Measurements from ENCODE around the gene CIRBP.

DNA sequence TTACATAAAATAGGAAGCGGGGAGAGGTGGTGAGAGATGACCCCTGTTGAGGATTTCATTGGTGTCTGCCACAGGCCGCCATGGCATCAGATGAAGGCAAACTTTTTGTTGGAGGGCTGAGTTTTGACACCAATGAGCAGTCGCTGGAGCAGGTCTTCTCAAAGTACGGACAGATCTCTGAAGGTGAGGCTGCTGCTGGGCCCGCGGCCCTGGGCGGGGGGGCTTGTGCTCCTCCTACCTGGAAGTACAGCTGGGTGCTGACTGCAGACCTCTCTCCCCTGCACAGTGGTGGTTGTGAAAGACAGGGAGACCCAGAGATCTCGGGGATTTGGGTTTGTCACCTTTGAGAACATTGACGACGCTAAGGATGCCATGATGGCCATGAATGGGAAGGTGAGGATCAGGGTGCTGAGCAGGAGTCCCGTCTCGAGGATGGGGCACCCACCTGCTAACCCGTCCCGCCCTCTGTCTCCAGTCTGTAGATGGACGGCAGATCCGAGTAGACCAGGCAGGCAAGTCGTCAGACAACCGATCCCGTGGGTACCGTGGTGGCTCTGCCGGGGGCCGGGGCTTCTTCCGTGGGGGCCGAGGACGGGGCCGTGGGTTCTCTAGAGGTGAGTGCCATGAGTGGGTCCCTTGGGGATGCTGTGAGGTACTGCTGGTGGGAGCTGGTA is 1.9 kb downstream of the CIRBP start:
- TF ChIP-seq, protein P1, sequence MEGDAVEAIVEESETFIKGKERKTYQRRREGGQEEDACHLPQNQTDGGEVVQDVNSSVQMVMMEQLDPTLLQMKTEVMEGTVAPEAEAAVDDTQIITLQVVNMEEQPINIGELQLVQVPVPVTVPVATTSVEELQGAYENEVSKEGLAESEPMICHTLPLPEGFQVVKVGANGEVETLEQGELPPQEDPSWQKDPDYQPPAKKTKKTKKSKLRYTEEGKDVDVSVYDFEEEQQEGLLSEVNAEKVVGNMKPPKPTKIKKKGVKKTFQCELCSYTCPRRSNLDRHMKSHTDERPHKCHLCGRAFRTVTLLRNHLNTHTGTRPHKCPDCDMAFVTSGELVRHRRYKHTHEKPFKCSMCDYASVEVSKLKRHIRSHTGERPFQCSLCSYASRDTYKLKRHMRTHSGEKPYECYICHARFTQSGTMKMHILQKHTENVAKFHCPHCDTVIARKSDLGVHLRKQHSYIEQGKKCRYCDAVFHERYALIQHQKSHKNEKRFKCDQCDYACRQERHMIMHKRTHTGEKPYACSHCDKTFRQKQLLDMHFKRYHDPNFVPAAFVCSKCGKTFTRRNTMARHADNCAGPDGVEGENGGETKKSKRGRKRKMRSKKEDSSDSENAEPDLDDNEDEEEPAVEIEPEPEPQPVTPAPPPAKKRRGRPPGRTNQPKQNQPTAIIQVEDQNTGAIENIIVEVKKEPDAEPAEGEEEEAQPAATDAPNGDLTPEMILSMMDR (IDR thresholded peaks at IDR 0.05; ENCODE audit: low read depth, low read length, poor library complexity, severe bottlenecking): no peak
- no peak for TF ChIP-seq EZH2phosphoT487 (IDR thresholded peaks at IDR 0.05; ENCODE audit: borderline replicate concordance, low read length)

Data from DOHH2 (cell line).